ELR (cell line): ENCODE data around the gene LYRM4.

Experiments
- DNase-seq: peaks from one replicate; pipeline ENCODE4 v3.0.0-alpha.2; 2015; ENCODE audit warnings: low read depth

Gene LYRM4

DNA sequence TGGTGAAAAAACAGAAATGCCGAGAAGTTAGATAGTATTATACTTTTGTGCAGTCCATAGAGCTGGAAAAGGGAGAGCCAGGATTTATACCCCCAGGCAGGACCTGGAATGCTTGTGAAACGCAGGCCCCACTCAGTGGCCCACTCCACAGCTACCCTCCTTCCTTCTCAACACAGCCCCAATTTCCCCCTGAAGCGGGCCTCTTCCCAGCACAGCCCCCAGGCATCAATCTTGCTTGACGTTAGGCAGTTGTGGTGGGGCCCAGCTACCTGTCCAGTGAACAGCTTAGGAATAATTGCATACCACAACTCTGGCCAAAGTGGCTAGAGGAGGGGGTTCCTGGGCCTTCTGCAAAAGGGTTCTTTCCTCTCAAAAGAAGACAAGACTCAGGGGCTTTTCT lies 114.4 kb downstream of the LYRM4 start:
- no peak for DNase-seq

DNA sequence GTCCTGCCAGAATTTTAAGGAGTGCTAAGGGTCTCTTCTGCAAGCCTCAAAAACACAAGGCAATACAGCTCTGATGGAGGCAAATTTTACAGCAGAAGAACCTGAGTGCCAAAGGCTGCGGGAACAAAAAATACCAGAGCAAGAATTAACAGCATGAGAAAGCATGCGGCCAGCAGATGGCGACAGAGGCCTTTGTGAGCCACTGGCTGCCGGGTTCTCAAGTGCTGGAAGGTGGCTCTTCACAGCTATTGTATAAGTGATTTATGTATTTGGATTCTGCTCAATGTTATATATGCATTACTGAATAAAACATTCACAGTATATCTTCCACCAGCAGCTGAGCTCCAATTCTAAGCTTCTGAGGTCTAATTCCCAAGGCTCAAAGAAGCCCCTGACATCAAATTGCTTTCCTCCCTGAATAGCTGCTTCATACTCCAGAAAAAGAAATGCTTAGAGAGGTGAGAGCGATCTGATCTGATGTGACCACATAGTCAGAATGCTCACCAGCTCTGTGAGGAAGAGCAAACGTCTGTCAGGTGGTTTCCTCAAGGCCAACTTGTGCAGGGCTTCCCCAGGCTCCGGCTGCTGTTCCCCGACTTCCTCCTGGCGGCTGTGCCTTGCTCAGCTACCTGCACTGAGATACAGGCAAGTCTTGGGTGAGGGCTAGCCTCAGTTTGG lies 117.0 kb downstream of the LYRM4 start:
- DNase-seq: peak; percentile 82

DNA sequence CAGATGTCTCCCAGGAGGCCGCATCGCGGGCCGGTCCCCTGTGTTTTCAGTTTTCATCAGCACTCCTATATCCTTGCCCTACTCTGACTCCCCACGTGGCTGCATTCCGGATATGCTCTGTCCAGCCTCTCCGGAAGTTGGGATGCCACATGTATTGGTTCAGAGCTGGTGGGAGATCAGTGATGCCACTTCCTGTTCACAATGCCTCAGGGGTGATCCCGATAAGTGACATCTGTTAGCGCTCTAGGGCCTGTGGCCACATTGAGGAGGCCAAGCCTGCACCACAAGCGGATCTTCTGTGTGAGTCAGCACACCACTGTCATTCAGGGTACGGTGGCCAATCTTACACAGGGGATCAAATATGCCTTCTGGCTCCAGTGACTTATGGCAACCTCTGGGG lies 117.8 kb downstream of the LYRM4 start:
- DNase-seq: no peak

DNA sequence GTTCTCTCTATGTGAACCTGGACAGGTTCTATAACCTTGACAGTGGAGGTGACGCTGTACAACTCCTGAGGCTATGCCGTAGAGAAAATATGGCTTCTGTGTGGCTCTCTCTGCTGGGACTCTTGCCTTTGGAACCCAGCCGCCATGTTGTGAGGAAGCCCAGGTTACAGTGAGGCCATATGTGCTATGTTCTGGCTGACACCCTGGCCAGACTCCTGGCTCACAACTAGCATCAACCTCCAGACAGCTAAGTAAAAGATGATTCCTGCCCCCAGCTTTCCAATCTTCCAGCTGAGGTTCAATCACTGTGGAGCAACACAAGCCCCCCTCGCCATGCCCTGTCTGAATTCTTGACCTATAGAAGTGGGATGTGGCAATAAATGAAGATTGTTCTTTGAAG lies 118.6 kb downstream of the LYRM4 start:
- no peak for DNase-seq

DNA sequence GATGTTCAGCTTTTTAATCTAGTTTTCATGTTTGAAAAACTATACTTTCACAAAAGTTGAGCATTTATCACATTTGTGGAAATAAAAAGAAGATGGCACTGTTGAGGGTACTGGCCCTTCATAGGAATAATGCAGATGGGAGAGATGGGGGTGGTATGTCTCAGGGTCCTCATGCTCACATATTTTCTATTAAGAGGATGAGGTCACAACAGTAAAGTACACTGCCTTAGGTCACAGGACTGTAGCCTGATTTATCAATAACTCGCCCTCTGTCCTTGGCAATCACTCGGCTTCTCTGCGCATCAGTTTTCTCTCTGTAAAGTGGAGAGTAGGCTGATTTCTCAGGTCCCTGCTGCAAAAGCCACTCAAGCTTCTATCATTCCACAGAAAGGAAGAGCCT lies 119.7 kb downstream of the LYRM4 start:
- DNase-seq: no peak

DNA sequence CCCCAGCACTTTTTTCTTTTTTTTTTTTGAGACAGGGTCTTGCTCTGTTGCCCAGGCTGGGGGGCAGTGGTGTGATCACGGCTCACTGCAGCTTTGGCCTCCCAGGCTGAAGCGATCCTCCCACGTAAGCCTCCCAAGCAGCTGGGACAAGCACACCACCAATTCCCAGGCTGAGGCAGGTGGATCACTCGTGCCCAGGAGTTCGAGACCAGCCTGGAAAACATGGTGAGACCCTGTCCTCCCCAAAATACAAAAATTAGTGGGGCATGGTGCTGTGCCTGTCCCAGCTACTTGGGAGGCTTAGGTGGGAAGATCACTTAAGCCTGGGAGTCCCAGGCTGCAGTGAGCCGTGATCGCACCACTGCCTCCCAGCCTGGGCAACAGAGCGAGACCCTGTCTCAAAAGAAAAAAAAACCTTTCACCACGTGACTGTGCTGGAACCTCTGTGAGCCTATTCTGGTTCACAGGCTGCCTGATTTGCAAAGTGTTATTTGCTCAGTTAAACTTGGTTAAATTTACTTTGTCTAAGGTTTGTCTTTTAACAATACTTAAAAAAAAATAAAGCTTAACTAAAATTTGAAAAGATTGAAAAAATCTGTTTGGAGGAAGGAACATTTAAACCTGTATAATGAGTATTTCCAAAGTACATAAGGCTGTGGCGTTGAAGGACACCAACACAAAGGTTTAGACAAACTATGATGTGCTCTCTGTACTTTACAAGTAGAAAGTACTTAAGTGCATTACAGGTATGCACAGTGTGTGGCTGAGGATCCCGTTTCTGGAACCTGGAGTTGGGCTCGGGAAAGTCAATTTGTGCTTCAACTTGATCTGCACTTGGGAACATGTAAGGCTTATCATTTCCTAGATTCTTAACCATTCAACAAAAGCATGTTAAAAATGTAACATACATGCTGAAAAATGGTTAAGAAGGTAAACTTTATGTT lies 120.7 kb downstream of the LYRM4 start:
- no peak for DNase-seq

DNA sequence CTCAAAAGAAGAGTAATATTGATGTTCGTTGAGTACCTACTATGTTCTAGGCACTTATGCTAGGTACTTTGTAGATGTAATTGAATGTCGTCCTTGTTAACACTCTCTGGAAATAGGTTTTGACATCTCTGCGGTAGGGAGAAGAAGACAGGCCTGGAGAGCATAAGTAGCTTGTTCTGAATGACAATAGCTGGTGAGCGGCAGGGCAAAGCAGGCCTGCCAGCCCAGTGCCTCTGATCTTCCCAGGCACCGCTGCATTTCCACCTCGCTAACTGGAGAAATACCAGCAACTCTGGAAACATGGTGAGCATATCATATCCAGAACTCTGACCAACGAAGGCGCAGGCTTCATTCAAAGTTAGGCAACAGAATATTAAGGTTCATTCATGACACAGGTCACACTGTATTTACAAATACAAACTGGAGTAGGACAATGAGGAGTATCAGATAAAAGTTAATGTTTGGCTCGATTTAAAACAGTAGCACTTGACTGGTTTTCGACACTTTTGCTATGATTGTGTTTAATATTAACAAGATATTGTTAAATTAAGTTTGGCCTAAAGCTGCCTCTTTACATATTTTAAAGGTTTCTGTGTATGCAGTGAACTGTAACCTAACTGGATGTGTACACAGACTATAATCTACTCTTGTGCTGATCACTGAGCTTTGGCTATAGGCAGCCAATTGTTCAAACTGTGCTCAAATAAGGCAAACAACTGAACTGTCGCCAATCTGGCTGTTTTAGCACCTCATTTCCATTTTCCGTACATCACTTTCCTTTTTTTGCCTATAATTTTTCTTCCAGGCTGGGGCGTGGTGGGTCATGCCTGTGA lies 121.5 kb downstream of the LYRM4 start:
- DNase-seq: no peak

DNA sequence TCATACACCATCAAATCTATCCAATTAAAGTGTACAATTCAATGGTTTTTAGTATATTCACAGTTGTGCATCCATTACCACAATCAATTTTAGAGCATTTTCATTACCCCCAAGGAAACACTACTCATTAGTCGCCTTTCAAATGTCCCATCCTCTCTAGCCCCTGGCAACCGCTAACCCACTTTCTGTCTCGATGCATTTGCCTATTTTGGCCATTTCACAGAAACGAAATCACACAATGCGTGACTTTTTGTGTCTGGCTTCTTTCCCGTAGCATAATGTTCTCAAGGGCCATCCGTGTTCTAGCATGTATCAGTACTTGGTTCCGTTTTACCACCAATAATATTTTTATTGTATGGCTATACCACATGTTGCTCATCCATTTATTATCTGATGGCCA lies 123.9 kb downstream of the LYRM4 start:
- DNase-seq: no peak

DNA sequence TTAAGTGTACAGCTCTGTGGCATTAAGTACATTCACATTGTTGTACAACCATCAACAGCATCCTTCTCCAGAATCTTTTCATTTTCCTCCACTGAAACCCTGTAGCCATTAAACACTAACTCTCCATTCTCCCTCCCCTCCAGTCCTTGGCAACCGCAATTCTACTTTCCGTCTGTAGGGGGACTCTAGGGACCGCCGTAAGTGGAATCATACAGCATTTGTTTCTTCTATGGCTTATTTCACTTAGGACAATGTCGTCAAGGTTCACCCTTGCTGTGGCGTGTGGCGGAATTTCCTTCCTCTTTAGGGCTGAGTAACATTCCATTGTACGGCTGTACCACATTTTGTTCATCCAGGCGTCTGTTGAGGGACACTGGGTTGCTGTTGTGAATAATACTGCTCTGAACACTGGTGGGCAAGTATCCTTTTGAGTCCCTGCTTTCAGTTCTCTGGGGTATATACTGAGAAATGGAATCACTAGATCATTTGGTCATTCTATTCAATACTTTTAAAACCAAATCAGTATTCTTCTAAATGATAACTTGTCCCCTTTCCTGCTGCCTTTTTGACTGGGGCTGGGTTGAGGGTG lies 124.9 kb downstream of the LYRM4 start:
- peak; percentile 60 for DNase-seq

DNA sequence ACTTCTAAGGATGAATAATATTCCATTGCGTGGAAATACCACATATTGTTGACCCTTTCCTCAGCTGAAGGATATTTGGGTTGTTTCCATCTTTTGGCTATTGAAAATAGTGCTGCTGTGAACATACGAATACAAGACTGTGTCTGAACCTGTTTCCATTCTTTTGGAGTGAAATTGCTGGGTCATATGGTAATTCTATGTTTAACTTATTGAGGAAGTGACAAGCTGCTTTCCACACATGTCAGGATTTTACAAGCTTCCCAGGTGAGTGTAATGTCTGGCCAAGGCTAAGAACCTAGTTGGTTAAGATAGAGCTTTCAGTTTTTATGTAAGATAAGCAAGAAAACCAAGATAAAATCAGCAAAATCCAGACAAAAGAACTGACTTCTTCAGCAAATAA lies 126.8 kb downstream of the LYRM4 start:
- DNase-seq: no peak

DNA sequence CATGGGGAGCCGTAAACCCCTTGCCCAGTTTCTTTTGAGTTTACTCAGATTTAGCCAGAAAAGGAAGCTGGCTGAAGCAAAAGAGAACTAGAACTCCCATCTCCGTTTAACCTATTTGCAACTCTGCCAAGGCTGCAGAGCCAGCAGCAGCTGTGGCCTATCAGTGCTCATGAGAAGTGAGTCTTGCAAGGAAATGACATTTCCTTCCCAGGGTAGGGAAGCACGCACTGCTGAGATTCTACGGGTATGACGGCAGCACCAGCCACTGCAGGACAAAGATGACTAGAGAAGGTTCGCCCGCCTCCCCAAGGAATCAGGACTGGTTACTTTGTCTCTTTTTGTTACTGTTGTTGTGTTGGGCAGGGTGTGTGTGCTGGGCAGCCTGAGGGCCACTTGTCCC lies 128.0 kb downstream of the LYRM4 start:
- no peak for DNase-seq

DNA sequence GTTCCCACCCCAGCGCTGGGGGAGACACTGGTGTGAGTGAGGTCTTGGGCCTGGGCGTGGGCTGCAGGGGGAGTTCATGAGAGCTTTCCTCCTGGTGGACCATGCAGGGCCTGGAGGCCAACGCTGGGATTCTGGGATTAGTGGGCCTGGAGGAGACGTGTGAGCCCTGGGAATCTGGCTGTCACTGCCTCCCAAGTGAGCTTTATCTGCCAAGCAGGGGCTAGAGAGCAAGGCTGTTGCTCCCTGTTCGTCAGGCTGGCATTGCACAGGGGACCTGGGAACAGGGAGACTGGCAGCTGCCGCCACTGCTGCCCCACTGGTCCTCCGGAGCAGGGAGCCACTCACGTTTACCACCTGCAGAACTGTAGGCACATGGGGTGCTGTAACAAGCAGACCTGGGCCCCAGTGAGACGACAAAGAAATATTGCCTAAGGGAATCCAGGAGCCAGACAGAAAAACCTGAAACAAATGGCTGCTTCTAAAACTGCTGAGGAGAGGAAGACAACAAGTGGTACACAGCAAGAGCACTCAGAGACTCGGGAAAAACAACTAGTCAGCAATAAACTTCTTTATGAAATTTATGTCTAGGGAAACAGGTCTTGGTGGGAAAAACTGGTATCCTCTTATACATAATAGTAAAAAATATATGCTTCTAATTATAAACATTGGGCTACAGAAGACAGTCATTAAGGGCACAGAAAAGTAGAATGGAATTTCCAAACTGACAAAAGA lies 130.4 kb downstream of the LYRM4 start:
- DNase-seq: no peak

DNA sequence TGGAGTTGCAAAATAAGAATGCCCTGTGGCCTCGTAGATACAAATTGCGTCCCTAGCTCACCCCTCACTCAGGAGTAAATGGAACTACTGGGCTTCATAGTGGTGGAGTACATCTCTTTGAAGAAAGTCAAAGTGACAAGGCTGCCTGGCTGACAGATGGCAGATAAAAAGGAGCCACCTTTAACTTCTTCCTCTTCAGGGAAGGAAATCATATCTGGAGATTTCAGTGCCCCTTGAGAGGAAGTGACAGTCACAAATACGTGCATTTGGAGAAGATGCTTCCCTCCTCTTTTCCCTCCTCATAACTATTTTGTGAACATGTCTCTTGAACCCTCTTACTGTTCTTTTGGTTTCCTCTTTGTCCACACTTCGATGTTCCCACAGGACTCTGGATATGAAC lies 132.4 kb downstream of the LYRM4 start:
- no peak for DNase-seq

DNA sequence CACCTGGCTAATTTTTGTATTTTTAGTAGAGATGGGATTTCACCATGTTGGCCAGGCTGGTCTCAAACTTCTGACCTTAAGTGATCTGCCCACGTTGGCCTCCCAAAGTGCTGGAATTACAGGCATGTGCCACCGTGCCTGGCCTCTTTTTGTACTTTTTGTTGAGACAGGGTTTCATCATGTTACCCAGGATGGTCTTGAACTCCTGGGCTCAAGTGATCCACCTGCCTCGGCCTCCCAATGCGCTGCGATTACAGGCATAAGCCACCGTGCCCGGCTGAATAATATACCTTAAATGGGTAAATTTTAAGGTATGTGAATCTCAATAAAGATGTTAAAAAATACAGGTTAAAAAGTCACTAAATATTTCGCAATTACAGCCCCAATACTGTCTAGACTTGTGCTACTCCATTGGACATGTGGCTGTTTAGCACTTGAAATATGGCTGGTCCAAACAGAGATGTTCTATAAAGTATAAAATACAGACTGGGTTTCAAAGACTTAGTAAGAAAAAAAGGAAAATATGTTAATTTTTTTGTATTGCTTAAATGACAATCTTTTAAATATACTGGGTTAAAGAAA lies 133.6 kb downstream of the LYRM4 start:
- DNase-seq: no peak

DNA sequence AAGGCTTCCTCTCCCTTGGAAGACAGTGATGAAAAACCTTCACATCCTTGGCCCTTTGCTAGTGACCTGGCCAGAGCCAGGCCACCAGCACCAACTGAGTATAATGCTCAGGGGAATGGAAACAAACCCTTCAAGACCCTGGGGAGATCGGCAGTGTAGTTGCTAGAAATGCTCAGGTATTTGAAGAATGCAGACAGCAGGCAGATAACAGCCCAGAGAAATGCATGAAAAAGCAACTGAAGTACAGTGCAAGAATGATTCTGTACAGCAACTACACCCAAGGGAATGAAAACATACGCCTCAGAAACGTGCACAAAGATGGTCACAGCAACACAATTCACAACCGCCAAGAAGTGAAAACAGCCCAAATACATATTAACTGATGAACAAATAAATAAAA lies 134.5 kb downstream of the LYRM4 start:
- no peak for DNase-seq

DNA sequence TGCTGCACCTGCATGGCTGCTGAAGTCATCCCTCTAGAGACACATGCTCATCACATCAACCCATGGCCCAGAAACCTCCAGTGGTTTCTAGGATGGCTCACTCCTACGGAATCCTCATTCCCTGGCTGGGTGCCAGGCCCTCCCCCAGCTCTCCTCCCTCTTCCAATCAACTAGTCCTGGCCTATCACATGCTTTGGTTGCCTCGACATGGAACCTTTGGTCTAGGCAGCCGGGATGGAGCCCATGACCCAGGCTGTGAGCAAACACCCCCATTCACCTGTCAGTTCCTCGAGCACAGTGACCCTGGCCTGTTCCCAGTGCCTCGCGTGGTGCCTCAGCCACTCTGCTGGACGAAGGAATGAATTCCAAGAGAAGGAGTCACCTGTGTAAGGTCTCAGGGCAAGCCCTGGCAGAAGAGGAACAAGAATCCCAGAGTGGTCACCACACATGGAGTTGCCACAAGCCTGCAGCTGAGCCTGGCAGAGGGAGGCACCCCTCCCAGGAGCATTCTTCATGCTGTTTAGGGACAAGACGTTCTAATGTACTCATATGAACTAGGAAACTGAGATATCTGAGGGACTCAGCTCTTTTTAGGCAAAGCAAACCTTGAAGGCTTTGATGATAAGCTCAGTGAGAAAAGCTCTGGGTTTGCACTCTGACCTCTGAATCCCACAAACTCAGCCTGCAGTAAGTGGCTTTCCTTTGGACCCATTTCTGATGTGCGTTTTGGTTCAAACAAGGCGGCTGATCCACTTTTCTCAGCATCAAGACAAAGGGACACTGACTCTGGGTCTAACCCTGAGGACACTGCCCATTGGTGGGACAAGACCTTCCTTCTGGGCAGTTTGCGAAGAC lies 135.4 kb downstream of the LYRM4 start:
- peak; percentile 71 for DNase-seq

DNA sequence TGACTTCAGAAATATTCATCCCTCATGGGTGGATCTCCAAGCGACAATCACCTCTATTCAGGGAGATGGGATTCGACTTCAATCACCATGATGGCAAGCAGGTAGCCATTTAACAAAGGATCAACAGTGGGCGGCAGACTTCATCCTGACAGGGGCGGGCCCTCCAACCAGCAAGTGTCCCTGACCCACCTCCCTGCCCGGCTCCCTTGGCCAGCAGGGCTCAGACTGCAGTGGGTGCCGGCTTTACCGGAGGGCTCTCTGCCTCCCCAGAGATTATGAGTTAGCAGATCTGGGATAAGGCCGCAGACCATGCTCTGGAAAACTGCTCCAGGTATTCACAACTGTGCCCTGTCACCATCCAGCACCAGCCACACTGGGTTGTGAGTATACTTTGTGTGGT lies 136.2 kb downstream of the LYRM4 start:
- DNase-seq: no peak

DNA sequence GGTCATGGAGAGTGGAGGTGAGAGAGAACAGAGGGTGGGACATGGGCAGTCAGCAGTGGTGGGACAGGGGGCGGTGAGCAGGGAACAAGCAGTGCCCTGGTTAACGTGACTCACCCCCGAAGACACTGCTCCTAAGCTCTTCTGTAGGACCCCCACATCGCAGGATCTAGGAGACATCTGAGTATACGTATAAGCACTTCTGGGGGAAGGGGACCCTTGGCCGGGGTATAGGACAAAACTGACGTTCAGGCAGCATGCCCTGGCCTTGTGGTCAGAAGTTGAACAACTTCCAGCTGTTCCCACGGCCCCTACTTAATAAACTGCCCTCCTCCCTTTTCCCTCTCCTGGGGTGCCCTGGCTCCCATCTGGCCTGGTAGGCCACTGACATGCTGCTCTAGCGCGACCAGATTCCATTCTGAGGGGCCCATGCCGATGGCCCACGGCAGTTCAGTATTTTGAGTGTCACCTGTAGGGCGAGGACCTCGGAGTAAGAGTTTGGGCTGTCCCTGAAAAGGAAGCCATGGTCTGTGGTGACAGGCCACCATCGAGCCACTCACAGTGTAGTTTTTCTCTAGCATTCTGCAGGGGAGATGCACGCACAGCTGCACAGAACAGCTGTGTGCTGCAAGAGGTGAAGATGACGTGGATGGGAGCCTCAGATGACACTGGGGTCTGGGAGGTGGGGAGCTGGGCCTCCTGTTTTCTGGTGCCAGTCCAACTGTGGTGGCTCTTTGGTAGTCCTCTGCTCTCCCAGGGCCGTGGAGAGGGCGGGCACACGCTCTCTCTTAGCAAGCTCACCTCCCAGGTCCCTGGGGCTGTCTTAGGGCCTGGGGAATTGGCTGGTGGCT lies 137.2 kb downstream of the LYRM4 start:
- no peak for DNase-seq

DNA sequence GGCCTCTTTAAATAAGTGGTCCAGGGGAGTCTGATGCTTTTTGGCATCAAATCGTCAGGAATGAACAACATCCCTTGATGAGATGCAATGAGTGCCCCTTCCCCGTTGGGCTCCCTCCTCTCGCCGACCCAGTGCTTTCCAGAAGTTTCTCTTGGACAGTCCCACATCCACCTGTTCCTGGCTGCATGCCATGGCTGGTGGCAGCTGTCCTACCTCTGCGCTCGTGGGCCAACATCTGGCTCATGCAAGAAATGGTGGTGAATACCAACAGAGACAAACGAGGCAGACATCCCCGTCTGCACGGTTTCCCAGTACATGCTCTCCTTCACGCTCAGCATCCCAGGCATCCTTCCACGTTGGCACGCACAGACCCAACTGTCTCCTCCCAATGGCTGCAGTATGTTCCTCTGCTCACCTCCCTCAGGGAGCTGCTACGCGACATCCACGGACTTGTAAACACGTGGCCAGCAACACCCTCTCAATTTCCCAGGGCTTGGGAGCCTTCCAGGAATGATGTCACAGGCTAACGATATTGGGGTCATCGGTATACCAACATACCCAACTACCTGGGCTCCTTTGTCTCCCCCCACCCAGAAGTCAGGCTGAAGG lies 138.1 kb downstream of the LYRM4 start:
- no peak for DNase-seq
